PFSK-1 (cell line): Measurements from ENCODE around the gene SLC44A5.

ENCODE experiments used
- FOXP2 ChIP-seq: optimal IDR thresholded peaks from 2 replicates; pipeline ENCODE3; 2011; ENCODE audit warnings: borderline replicate concordance, control low read depth, inconsistent platforms; ENCODE audit not compliant: insufficient read depth; ENCODE audit errors: extremely low read length, extremely low read depth
- POLR2AphosphoS5 ChIP-seq: IDR thresholded peaks from 2 replicates; pipeline ENCODE4 v1.6.1; 2012; ENCODE audit warnings: low read depth, mild to moderate bottlenecking, control low read depth, low read length, moderate library complexity
- SIN3A ChIP-seq: IDR thresholded peaks from 2 replicates; pipeline ENCODE4 v1.6.1; 2012; ENCODE audit warnings: mild to moderate bottlenecking, low read length, moderate library complexity, borderline replicate concordance; ENCODE audit not compliant: insufficient read depth
- TAF1 ChIP-seq: IDR thresholded peaks from 2 replicates; pipeline ENCODE4 v1.6.1; 2012; ENCODE audit warnings: low read length, control low read depth, borderline replicate concordance; ENCODE audit not compliant: insufficient read depth
- TF ChIP-seq, protein P1 (sequence below), 2 experiments: IDR thresholded peaks; 2 replicates each; pipeline versions ENCODE4 v1.6.1 to v1.8.0; 2011 to 2012; ENCODE audit warnings: low read depth in 2 of 2, low read length in 2 of 2, control low read depth in 1 of 2, inconsistent platforms in 1 of 2, mild to moderate bottlenecking in 1 of 2, moderate library complexity in 1 of 2; ENCODE audit not compliant: insufficient read depth in 1 of 2

Gene SLC44A5

DNA sequence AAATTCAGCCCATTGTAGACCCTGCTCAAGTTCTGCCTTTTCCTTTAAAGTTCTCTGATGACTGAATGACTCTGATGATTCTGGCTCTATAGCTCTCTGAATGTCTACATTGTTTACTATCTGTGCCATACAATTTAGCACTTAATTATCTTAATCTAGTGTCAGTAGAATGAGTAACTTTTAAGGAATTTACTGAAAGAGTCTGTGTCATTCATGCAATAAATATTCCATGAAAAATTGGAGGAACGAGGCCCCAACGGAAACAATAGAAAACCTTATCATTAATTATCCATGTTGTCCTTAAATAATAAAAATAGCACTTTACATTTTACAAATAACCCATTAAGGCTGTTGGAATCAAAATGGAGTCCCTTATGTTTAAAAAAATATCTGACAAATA lies 77.8 kb downstream of the SLC44A5 start:
- TF ChIP-seq SIN3A (no peak), FOXP2 (no peak), POLR2AphosphoS5 (no peak), TAF1 (no peak)
- TF ChIP-seq, protein P1, sequence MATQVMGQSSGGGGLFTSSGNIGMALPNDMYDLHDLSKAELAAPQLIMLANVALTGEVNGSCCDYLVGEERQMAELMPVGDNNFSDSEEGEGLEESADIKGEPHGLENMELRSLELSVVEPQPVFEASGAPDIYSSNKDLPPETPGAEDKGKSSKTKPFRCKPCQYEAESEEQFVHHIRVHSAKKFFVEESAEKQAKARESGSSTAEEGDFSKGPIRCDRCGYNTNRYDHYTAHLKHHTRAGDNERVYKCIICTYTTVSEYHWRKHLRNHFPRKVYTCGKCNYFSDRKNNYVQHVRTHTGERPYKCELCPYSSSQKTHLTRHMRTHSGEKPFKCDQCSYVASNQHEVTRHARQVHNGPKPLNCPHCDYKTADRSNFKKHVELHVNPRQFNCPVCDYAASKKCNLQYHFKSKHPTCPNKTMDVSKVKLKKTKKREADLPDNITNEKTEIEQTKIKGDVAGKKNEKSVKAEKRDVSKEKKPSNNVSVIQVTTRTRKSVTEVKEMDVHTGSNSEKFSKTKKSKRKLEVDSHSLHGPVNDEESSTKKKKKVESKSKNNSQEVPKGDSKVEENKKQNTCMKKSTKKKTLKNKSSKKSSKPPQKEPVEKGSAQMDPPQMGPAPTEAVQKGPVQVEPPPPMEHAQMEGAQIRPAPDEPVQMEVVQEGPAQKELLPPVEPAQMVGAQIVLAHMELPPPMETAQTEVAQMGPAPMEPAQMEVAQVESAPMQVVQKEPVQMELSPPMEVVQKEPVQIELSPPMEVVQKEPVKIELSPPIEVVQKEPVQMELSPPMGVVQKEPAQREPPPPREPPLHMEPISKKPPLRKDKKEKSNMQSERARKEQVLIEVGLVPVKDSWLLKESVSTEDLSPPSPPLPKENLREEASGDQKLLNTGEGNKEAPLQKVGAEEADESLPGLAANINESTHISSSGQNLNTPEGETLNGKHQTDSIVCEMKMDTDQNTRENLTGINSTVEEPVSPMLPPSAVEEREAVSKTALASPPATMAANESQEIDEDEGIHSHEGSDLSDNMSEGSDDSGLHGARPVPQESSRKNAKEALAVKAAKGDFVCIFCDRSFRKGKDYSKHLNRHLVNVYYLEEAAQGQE (IDR thresholded peaks at IDR 0.05; ENCODE audit: insufficient read depth in 1 of 2, low read depth in 2 of 2, low read length in 2 of 2), result no peak

DNA sequence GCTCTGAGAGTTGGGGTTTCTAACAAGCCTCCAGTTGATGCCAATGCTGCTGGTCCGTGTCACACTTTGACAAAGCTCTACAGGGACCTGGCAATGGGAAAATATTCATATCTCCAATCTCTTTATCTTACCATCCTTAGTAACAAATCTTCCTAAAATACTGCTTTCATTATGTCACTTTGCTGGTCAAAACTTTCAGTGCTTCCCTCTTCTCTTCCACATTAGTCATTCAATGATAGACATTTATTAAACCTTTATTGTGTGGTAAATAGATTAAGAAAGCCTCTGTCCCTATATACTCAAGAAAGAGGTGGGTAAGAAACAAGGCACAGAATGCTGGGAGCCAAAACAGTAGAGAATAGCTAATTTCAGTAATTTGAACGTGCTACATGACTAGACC lies 79.3 kb downstream of the SLC44A5 start:
- no peak for TF ChIP-seq POLR2AphosphoS5
- TF ChIP-seq SIN3A, result no peak
- TF ChIP-seq TAF1, result no peak
- no peak for TF ChIP-seq FOXP2
- TF ChIP-seq, protein P1 (IDR thresholded peaks at IDR 0.05; ENCODE audit: insufficient read depth in 1 of 2, low read depth in 2 of 2, low read length in 2 of 2), result no peak

DNA sequence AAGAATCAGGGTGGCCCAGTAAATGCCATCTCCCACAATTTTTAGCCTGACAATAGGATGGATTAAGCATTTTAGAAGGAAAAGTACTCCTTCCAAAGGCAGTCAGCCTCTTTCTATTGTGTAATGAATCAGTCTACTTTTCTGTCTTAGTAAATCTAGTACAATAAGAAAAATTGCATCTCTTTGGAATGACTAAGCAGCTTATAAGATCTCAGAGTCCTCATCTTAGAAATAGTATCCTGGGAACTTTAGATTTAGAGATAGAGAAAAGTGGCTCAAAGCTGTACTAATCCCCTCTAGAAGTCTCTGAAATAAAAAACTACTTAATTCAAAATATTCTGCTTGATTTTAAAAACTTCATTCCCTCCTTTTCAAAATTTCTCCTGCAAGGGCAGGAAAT lies 81.4 kb downstream of the SLC44A5 start:
- no peak for TF ChIP-seq FOXP2
- TF ChIP-seq POLR2AphosphoS5, result no peak
- TF ChIP-seq SIN3A, result no peak
- TF ChIP-seq, protein P1 (IDR thresholded peaks at IDR 0.05; ENCODE audit: insufficient read depth in 1 of 2, low read depth in 2 of 2, low read length in 2 of 2), result no peak
- no peak for TF ChIP-seq TAF1

- no peak for TF ChIP-seq SIN3A
- TF ChIP-seq FOXP2, result no peak
- TF ChIP-seq, protein P1 (IDR thresholded peaks at IDR 0.05; ENCODE audit: insufficient read depth in 1 of 2, low read depth in 2 of 2, low read length in 2 of 2), result no peak
- no peak for TF ChIP-seq POLR2AphosphoS5
- TF ChIP-seq TAF1, result no peak
These were observed 82.9 kb downstream of the SLC44A5 start for GRCh38 chr1:75528001-75528400.

DNA sequence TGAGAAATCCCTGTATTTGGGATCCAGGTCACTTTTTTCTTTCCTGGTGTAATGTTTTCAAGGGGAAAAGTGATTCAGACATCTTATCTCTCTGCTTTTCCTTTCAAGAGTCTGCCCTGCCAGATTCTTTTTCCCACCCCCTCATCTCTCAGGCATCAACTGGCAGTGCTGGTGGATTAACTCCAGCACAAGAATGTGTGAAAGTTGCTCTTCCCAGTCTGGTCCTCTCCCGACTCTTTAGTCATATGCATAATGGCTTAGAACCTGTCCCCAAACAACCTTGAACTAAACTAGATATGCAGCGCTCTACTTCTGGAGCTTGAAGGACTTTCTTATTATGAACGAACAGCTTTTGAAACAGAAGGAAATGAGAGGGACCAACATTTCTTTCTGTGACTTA lies 88.5 kb downstream of the SLC44A5 start:
- TF ChIP-seq, protein P1 (IDR thresholded peaks at IDR 0.05; ENCODE audit: insufficient read depth in 1 of 2, low read depth in 2 of 2, low read length in 2 of 2), result no peak
- no peak for TF ChIP-seq TAF1
- TF ChIP-seq POLR2AphosphoS5, result no peak
- no peak for TF ChIP-seq SIN3A
